GM12878 (cell line): ENCODE measurements around the gene RGS6. TPM values are rescaled to one million over a fixed set of nuclear protein-coding genes. Genes with fewer than 3 reads are reported as not detected.
A peak's percentile ranks its signal among the peaks of the same experiment; 100 is the strongest.

Experiments used
- ATAC-seq: fragments of 200-7000 bp; cut with Tn5 transposase; 3 replicates; pipeline ENCODE4 v1.9.1; 2020; ENCODE audit warnings: mild to moderate bottlenecking, moderate library complexity
- BruUV-seq: library from RNA; stranded (reverse); fragments of 400-500 nt; replicated peaks from 2 replicates; lab custom pipeline; 2021; lab: Mats Ljungman, UMichigan
- CTCF ChIA-PET: fragments of 300-600 bp; sonication (Branson Sonifier 250); formaldehyde crosslinking; extraction: SDS; loops from one replicate; lab custom pipeline; 2021; ENCODE audit warnings: inconsistent platforms; lab: Yijun Ruan, JAX
- POLR2A ChIA-PET: fragments of 350-600 bp; formaldehyde crosslinking; extraction: SDS; loops from one replicate; lab custom pipeline; 2021; ENCODE audit warnings: inconsistent platforms; lab: Charles Lee
- RAD21 ChIA-PET: fragments of 300-600 bp; sonication (Branson Sonifier 250); formaldehyde crosslinking; loops from one replicate; lab custom pipeline; 2023; ENCODE audit warnings: antibody characterized with exemption; ENCODE audit not compliant: unreplicated experiment; lab: Charles Lee
- SMC1A ChIA-PET: fragments of 300-600 bp; sonication (Branson Sonifier 250); formaldehyde crosslinking; loops from one replicate; lab custom pipeline; 2023; ENCODE audit not compliant: unreplicated experiment, uncharacterized antibody; lab: Charles Lee
- DNase-seq: peaks from one replicate; pipeline ENCODE4 v3.0.0-alpha.2; 2011; ENCODE audit warnings: low read depth, low spot score
- FAIRE-seq: peaks from 3 replicates; lab custom pipeline; 2011; peaks lifted over from hg19 to GRCh38; lab: Jason Lieb, UNC
- H2AFZ ChIP-seq: 2 replicates; pipeline ENCODE4 v1.6.0; 2011; ENCODE audit warnings: low read depth, low read length, control low read depth; ENCODE audit not compliant: control insufficient read depth
- H3K27ac ChIP-seq: 2 replicates; pipeline ENCODE4 v1.5.1; 2011; ENCODE audit warnings: control low read depth; ENCODE audit not compliant: control insufficient read depth, insufficient read depth
- H3K27me3 ChIP-seq, 2 experiments: replicated peaks in 1 of 2; 2 replicates each; pipeline versions ENCODE4 v1.6.0 to v1.6.1; 2011; ENCODE audit warnings: low read length in 1 of 2; ENCODE audit not compliant: control insufficient read depth in 2 of 2, insufficient read depth in 2 of 2
- H3K36me3 ChIP-seq, 2 experiments: 2 replicates each; pipeline ENCODE4 v1.5.1; 2011; ENCODE audit warnings: low read length in 1 of 2; ENCODE audit not compliant: control insufficient read depth in 2 of 2, insufficient read depth in 2 of 2
- H3K4me1 ChIP-seq: 2 replicates; pipeline ENCODE4 v1.6.1; 2011; ENCODE audit warnings: mild to moderate bottlenecking, low read length, moderate library complexity, mixed read lengths; ENCODE audit not compliant: control insufficient read depth, insufficient read depth
- H3K4me2 ChIP-seq: 2 replicates; pipeline ENCODE4 v1.6.0; 2011; ENCODE audit warnings: control low read depth; ENCODE audit not compliant: control insufficient read depth, insufficient read depth
- H3K4me3 ChIP-seq: fragments of 200-600 bp; sonication (generic); 2 replicates; pipeline ENCODE4 v1.5.1; 2016
- H3K79me2 ChIP-seq: 2 replicates; pipeline ENCODE4 v1.6.0; 2011; ENCODE audit warnings: low read length; ENCODE audit not compliant: control insufficient read depth, insufficient read depth
- H3K9ac ChIP-seq: 2 replicates; pipeline ENCODE4 v1.8.0; 2011; ENCODE audit warnings: low read length, control low read depth, mixed read lengths; ENCODE audit not compliant: control insufficient read depth, insufficient read depth
- H3K9me3 ChIP-seq: replicated peaks from 3 replicates; pipeline ENCODE4 v1.5.1; 2011; ENCODE audit warnings: mild to moderate bottlenecking, low read length; ENCODE audit not compliant: control insufficient read depth, insufficient read depth
- H4K20me1 ChIP-seq: 2 replicates; pipeline ENCODE4 v1.6.0; 2011; ENCODE audit not compliant: control insufficient read depth, insufficient read depth
- CHD2 ChIP-seq: IDR thresholded peaks from 2 replicates; pipeline ENCODE4 v1.6.1; 2011; ENCODE audit warnings: low read depth, low read length, improper control_type of control experiment, borderline replicate concordance
- EED ChIP-seq: sonication (generic); IDR thresholded peaks from 2 replicates; pipeline ENCODE4 v1.6.1; 2016; ENCODE audit warnings: antibody characterized with exemption, low read depth
- ELK1 ChIP-seq: IDR thresholded peaks from 2 replicates; pipeline ENCODE4 v1.6.1; 2012; ENCODE audit warnings: low read depth, low read length, improper control_type of control experiment
- EZH2 ChIP-seq: IDR thresholded peaks from 2 replicates; pipeline ENCODE4 v1.6.1; 2012; ENCODE audit warnings: low read depth, mild to moderate bottlenecking, control low read depth, inconsistent platforms, low read length, borderline replicate concordance; ENCODE audit not compliant: control insufficient read depth
- HDGF ChIP-seq: fragments of 450-650 bp; IDR thresholded peaks from 2 replicates; pipeline ENCODE4 v1.6.1; 2016; ENCODE audit warnings: antibody characterized with exemption
- IKZF1 ChIP-seq: fragments of 450-650 bp; conservative IDR thresholded peaks from 2 replicates; pipeline ENCODE4 v1.6.1; 2017; ENCODE audit warnings: antibody characterized with exemption, mild to moderate bottlenecking
- KAT2A ChIP-seq: conservative IDR thresholded peaks from 2 replicates; pipeline ENCODE4 v1.6.1; 2011; ENCODE audit warnings: low read depth, low read length; ENCODE audit not compliant: control insufficient read depth
- MEF2A ChIP-seq: IDR thresholded peaks from 2 replicates; pipeline ENCODE4 v1.6.1; 2011; ENCODE audit warnings: low read depth, mild to moderate bottlenecking, low read length, moderate library complexity; ENCODE audit not compliant: insufficient read depth
- NR2C1 ChIP-seq: fragments of 450-650 bp; IDR thresholded peaks from 2 replicates; pipeline ENCODE4 v1.6.1; 2017; ENCODE audit warnings: antibody characterized with exemption, mild to moderate bottlenecking, moderate library complexity
- RUNX3 ChIP-seq: IDR thresholded peaks from 2 replicates; pipeline ENCODE4 v1.6.1; 2012; ENCODE audit warnings: low read length, inconsistent platforms
- SIN3A ChIP-seq: IDR thresholded peaks from 2 replicates; pipeline ENCODE4 v1.6.1; 2012; ENCODE audit warnings: low read depth, low read length, improper control_type of control experiment
- SKIL ChIP-seq: fragments of 450-650 bp; IDR thresholded peaks from 2 replicates; pipeline ENCODE4 v1.6.1; 2017; ENCODE audit warnings: mild to moderate bottlenecking, low read depth, inconsistent platforms; ENCODE audit not compliant: poor library complexity, severe bottlenecking
- SPI1 ChIP-seq: IDR thresholded peaks from 2 replicates; pipeline ENCODE4 v1.6.1; 2011; ENCODE audit warnings: low read depth, mild to moderate bottlenecking, low read length, moderate library complexity, borderline replicate concordance; ENCODE audit not compliant: insufficient read depth
- TCF3 ChIP-seq: IDR thresholded peaks from 2 replicates; pipeline ENCODE4 v1.6.1; 2012; ENCODE audit warnings: low read depth, mild to moderate bottlenecking, low read length, borderline replicate concordance; ENCODE audit not compliant: insufficient read depth
- TCF7 ChIP-seq: IDR thresholded peaks from 2 replicates; pipeline ENCODE4 v1.6.1; 2014; ENCODE audit warnings: antibody characterized with exemption, borderline replicate concordance
- WRNIP1 ChIP-seq: IDR thresholded peaks from 2 replicates; pipeline ENCODE4 v1.6.1; 2011; ENCODE audit warnings: low read depth, low read length, improper control_type of control experiment, borderline replicate concordance
- YY1 ChIP-seq: IDR thresholded peaks from 2 replicates; pipeline ENCODE4 v1.6.1; 2011; ENCODE audit warnings: low read depth, mild to moderate bottlenecking, low read length
- WGBS: methylation state at CpG from one replicate; pipeline ENCODE4 v1.1.6; 2016; ENCODE audit warnings: low lambda C conversion rate; ENCODE audit not compliant: insufficient replicate concordance, insufficient coverage; ENCODE audit errors: missing lambda C conversion rate; 5-methylcytosine and 5-hydroxymethylcytosine counted together
- in situ Hi-C: fragments of 300-500 bp; cut with MboI; formaldehyde crosslinking; loops from 9 replicates; pipeline ENCODE4 v1.14.3; 2018; ENCODE audit warnings: mixed read lengths
- intact Hi-C: fragments of 100-400 bp; cut with micrococcal nuclease; formaldehyde crosslinking; loops from one replicate; pipeline ENCODE4 v1.14.2; 2022; ENCODE audit not compliant: unreplicated experiment
- polyA plus RNA-seq, 11 experiments: library from polyadenylated mRNA; depleted of rRNA in 4 of 11; unstranded in 6 of 11; stranded (reverse) in 5 of 11; fragments of >200 nt; fragmentation: Nextera tagmentation in 4 of 11; fragmentation: Illumina TruSeq in 1 of 11; extraction: Ambion mirVana in 4 of 11; extraction: Trizol in 1 of 11; gene quantifications; 1 replicate in 1 of 11; 2 replicates in 10 of 11; pipeline versions ENCODE4 v1.2.1 to v1.2.3, GENCODE V29; 2011 to 2016; ENCODE audit warnings: inconsistent platforms in 2 of 11, missing spikeins in 2 of 11, low read depth in 1 of 11
- total RNA-seq, 4 experiments: library from RNA; depleted of rRNA in 3 of 4; stranded (reverse); fragments of >200 nt in 3 of 4; fragmentation: Illumina TruSeq in 1 of 4; extraction: Trizol in 1 of 4; gene quantifications; 2 replicates each; pipeline versions ENCODE4 v1.2.1 to v1.2.3, GENCODE V29; 2013 to 2021
- TF ChIP-seq, protein P1 (sequence below): fragments of 450-650 bp; IDR thresholded peaks from 2 replicates; pipeline ENCODE4 v1.6.1; 2016; ENCODE audit warnings: mild to moderate bottlenecking, moderate library complexity, borderline replicate concordance

RGS6 gene
- total and polyA plus RNA-seq, 10 of the 15 experiments (the other 5 are each of a cell fraction or from before 2014, with no cell fraction given), result 3.9 to 18.1 (median 12.4) TPM

- ChIA-PET RAD21 (interaction anchor here (0.6 to 2.4 kb wide), 5 partner anchors 12 to 791 kb away, joined by 3 to 6 read pairs (median 4); no protein-coding TSS in a partner anchor), POLR2A (interaction anchor here (1.3 to 1.4 kb wide), 2 partner anchors 15 to 505 kb away, joined by 3 read pairs; no protein-coding TSS in a partner anchor), CTCF (interaction anchor here (1.0 to 2.5 kb wide), 4 partner anchors 14 to 417 kb away, joined by 3 to 8 read pairs (median 5); no protein-coding TSS in a partner anchor), SMC1A (interaction anchor here (0.6 to 2.4 kb wide), 9 partner anchors 12 to 74 kb away, joined by 3 to 12 read pairs (median 3); no protein-coding TSS in a partner anchor)
- H4K20me1 ChIP-seq, result no peaks in the 10 kb centered on the region
- H3K4me1 ChIP-seq, result peaks cover 26% of the 10 kb centered on the region
- no peaks in the 10 kb centered on the region for H3K9me3 ChIP-seq
- no peak overlapping the region for H3K9ac ChIP-seq
- BruUV-seq, result no TSS peak
- DNase-seq (peak; percentile 28), ATAC-seq (peak; percentile 48), FAIRE-seq (no peak)
- no peaks in the 10 kb centered on the region for H3K27me3 ChIP-seq
- peak overlapping the region; percentile 16 for H2AFZ ChIP-seq
- H3K4me2 ChIP-seq, result peak overlapping the region; percentile 36
- H3K4me3 ChIP-seq, result no peak overlapping the region
- WGBS, result 14% methylated on average over 4 of the region's 4 CpGs
- no peaks in the 10 kb centered on the region for H3K36me3 ChIP-seq
- in situ Hi-C loops (no loop called here), intact Hi-C loops (no loop called here)
- no peaks in the 10 kb centered on the region for H3K79me2 ChIP-seq
- no peak overlapping the region for H3K27ac ChIP-seq
- no peak for TF ChIP-seq ELK1
- 0 out of 2 replicates have a peak, but pooled peaks have one; percentile 8 for TF ChIP-seq SPI1
- TF ChIP-seq, protein P1, sequence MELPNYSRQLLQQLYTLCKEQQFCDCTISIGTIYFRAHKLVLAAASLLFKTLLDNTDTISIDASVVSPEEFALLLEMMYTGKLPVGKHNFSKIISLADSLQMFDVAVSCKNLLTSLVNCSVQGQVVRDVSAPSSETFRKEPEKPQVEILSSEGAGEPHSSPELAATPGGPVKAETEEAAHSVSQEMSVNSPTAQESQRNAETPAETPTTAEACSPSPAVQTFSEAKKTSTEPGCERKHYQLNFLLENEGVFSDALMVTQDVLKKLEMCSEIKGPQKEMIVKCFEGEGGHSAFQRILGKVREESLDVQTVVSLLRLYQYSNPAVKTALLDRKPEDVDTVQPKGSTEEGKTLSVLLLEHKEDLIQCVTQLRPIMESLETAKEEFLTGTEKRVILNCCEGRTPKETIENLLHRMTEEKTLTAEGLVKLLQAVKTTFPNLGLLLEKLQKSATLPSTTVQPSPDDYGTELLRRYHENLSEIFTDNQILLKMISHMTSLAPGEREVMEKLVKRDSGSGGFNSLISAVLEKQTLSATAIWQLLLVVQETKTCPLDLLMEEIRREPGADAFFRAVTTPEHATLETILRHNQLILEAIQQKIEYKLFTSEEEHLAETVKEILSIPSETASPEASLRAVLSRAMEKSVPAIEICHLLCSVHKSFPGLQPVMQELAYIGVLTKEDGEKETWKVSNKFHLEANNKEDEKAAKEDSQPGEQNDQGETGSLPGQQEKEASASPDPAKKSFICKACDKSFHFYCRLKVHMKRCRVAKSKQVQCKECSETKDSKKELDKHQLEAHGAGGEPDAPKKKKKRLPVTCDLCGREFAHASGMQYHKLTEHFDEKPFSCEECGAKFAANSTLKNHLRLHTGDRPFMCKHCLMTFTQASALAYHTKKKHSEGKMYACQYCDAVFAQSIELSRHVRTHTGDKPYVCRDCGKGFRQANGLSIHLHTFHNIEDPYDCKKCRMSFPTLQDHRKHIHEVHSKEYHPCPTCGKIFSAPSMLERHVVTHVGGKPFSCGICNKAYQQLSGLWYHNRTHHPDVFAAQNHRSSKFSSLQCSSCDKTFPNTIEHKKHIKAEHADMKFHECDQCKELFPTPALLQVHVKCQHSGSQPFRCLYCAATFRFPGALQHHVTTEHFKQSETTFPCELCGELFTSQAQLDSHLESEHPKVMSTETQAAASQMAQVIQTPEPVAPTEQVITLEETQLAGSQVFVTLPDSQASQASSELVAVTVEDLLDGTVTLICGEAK, result no peak
- no peak for TF ChIP-seq YY1
- TF ChIP-seq HDGF, result no peak
- TF ChIP-seq WRNIP1, result no peak
- TF ChIP-seq KAT2A, result no peak
- TF ChIP-seq SIN3A, result no peak
- TF ChIP-seq TCF3, result no peak
- no peak for TF ChIP-seq MEF2A
- TF ChIP-seq EED, result peak; percentile 33; the same call in 1 of the 2 replicates
- TF ChIP-seq IKZF1, result peak; percentile 54
- no peak for TF ChIP-seq NR2C1
- TF ChIP-seq SKIL, result no peak
- TF ChIP-seq RUNX3, result peak; percentile 87
- no peak for TF ChIP-seq TCF7
- no peak for TF ChIP-seq CHD2
- no peak for TF ChIP-seq EZH2
Observed at GRCh38 chr14:72439707-72440106, 507.5 kb downstream of the RGS6 start.
